ENCODE data around the gene ELOF1.
"Not testable (repeated sequence)": the region's sequence is repeated elsewhere in the genome, so short reads cannot be mapped to it uniquely, and the experiment has no call there.

The ELOF1 gene

GRCh38 chr19:11558881-11559828 lies at the start of gene ELOF1:
ELOF1 (minus strand) TSS chr19:11559230; CDS start chr19:11554347, 4,883 bp downstream.
- DNase-seq (ENCODE audit: extremely low read depth in 1 of 2, low read depth in 1 of 2): peak; percentile 91 to 98

- no peak for DNase-seq (ENCODE audit: extremely low read depth in 1 of 2, low read depth in 1 of 2)
Observed at GRCh38 chr19:11606484-11606883, 47.5 kb upstream of the ELOF1 start.

GRCh38 chr19:11599704-11600103 lies 40.7 kb upstream of the ELOF1 start:
- DNase-seq (ENCODE audit: extremely low read depth in 1 of 2, low read depth in 1 of 2): not testable (repeated sequence)

- DNase-seq (ENCODE audit: extremely low read depth in 1 of 2, low read depth in 1 of 2): no peak
Observed at GRCh38 chr19:11598746-11599145, 39.7 kb upstream of the ELOF1 start.

- no peak for DNase-seq (ENCODE audit: extremely low read depth in 1 of 2, low read depth in 1 of 2)
Observed at GRCh38 chr19:11598103-11598483, 39.1 kb upstream of the ELOF1 start.

- peak; percentile 94 to 99 for DNase-seq (ENCODE audit: extremely low read depth in 1 of 2, low read depth in 1 of 2)
Observed at GRCh38 chr19:11597202-11598102, 38.4 kb upstream of the ELOF1 start, which contains the start of gene ZNF627. ZNF627 (plus strand) TSS chr19:11597483; CDS start chr19:11597628, 145 bp downstream.

- no peak for DNase-seq (ENCODE audit: extremely low read depth in 1 of 2, low read depth in 1 of 2)
Observed at GRCh38 chr19:11596156-11596555, 37.1 kb upstream of the ELOF1 start.

GRCh38 chr19:11594084-11594483 lies 35.1 kb upstream of the ELOF1 start:
- DNase-seq (ENCODE audit: extremely low read depth in 1 of 2, low read depth in 1 of 2): no peak

- no peak for DNase-seq (ENCODE audit: extremely low read depth in 1 of 2, low read depth in 1 of 2)
Observed at GRCh38 chr19:11587975-11588631, 29.1 kb upstream of the ELOF1 start.

GRCh38 chr19:11587302-11587974 lies 28.4 kb upstream of the ELOF1 start:
- DNase-seq (ENCODE audit: extremely low read depth in 1 of 2, low read depth in 1 of 2): peak; percentile 51 to 64

- DNase-seq (ENCODE audit: extremely low read depth in 1 of 2, low read depth in 1 of 2): no peak
Observed at GRCh38 chr19:11586331-11586730, 27.3 kb upstream of the ELOF1 start.

GRCh38 chr19:11581740-11582139 lies 22.7 kb upstream of the ELOF1 start:
- peak; percentile 33 to 55 for DNase-seq (ENCODE audit: extremely low read depth in 1 of 2, low read depth in 1 of 2)

GRCh38 chr19:11580116-11580515 lies 21.1 kb upstream of the ELOF1 start:
- DNase-seq (ENCODE audit: extremely low read depth in 1 of 2, low read depth in 1 of 2): no peak

GRCh38 chr19:11578258-11579142 lies 19.5 kb upstream of the ELOF1 start:
- no peak for DNase-seq (ENCODE audit: extremely low read depth in 1 of 2, low read depth in 1 of 2)

GRCh38 chr19:11577451-11578257 lies 18.6 kb upstream of the ELOF1 start, which contains the start of gene ACP5:
ACP5 (minus strand) TSS chr19:11577645; CDS start chr19:11577317, 328 bp downstream.
- no peak for DNase-seq (ENCODE audit: extremely low read depth in 1 of 2, low read depth in 1 of 2)

- no peak for DNase-seq (ENCODE audit: extremely low read depth in 1 of 2, low read depth in 1 of 2)
Observed at GRCh38 chr19:11576227-11576626, 17.2 kb upstream of the ELOF1 start.

- DNase-seq (ENCODE audit: extremely low read depth in 1 of 2, low read depth in 1 of 2): no peak
Observed at GRCh38 chr19:11574689-11575088, 15.7 kb upstream of the ELOF1 start.

GRCh38 chr19:11573763-11574162 lies 14.7 kb upstream of the ELOF1 start:
- not testable (repeated sequence) for DNase-seq (ENCODE audit: extremely low read depth in 1 of 2, low read depth in 1 of 2)

Data from stimulated activated CD8-positive, alpha-beta memory T cell treated with anti-CD3 and anti-CD28 coated beads, Interleukin-7, amount 100 ng/mL, for 48 hours (primary cell).